A673 (cell line): ENCODE data around the gene CCDC80. TPM values are rescaled to one million over a fixed set of nuclear protein-coding genes. Genes with fewer than 3 reads are reported as not detected.

Experiments
- BruUV-seq: library from RNA; stranded (reverse); fragments of 400-500 nt; replicated peaks from 2 replicates; lab custom pipeline; 2021; lab: Mats Ljungman, UMichigan
- CTCF ChIA-PET: fragments of 300-600 bp; sonication (Branson Sonifier 250); formaldehyde crosslinking; loops from one replicate; lab custom pipeline; 2022; ENCODE audit warnings: antibody characterized with exemption; lab: Charles Lee
- POLR2A ChIA-PET: fragments of 300-600 bp; sonication (Branson Sonifier 250); formaldehyde crosslinking; loops from one replicate; lab custom pipeline; 2022; ENCODE audit warnings: antibody characterized with exemption; ENCODE audit not compliant: low non-redundant PET; lab: Charles Lee
- DNase-seq: peaks from one replicate; pipeline ENCODE4 v3.0.0-alpha.2; 2015; ENCODE audit warnings: low spot score
- H3K27ac ChIP-seq: fragments of 200-600 bp; sonication (generic); 2 replicates; pipeline ENCODE4 v1.5.1; 2016; ENCODE audit warnings: mixed run types, low read depth, mild to moderate bottlenecking, mixed read lengths, antibody characterized with exemption, low read length; ENCODE audit not compliant: poor library complexity, severe bottlenecking
- H3K27me3 ChIP-seq: fragments of 200-600 bp; sonication (generic); replicated peaks from 2 replicates; pipeline ENCODE4 v1.6.1; 2017; ENCODE audit warnings: mixed run types, low read depth, mild to moderate bottlenecking, mixed read lengths, antibody characterized with exemption, low read length; ENCODE audit not compliant: insufficient read depth, poor library complexity
- H3K36me3 ChIP-seq: fragments of 200-600 bp; sonication (generic); 2 replicates; pipeline ENCODE4 v1.6.1; 2016; ENCODE audit warnings: mixed run types, mild to moderate bottlenecking, mixed read lengths, antibody characterized with exemption, low read length; ENCODE audit not compliant: insufficient read depth, poor library complexity, severe bottlenecking
- H3K4me1 ChIP-seq: fragments of 200-600 bp; sonication (generic); 2 replicates; pipeline ENCODE4 v1.6.1; 2017; ENCODE audit warnings: mixed run types, mild to moderate bottlenecking, mixed read lengths, antibody characterized with exemption, low read length; ENCODE audit not compliant: insufficient read depth, poor library complexity, severe bottlenecking
- H3K4me3 ChIP-seq: fragments of 200-600 bp; sonication (generic); 2 replicates; pipeline ENCODE4 v1.5.1; 2016; ENCODE audit warnings: low read depth, mixed run types, mild to moderate bottlenecking, mixed read lengths, low read length; ENCODE audit not compliant: poor library complexity, severe bottlenecking
- H3K9me3 ChIP-seq: fragments of 200-600 bp; sonication (generic); 2 replicates; pipeline ENCODE4 v1.6.1; 2016; ENCODE audit warnings: mixed run types, low read depth, mild to moderate bottlenecking, mixed read lengths, antibody characterized with exemption, low read length; ENCODE audit not compliant: poor library complexity, severe bottlenecking
- CTCF ChIP-seq: fragments of 300-800, 200-600 bp; sonication (generic); conservative IDR thresholded peaks from 2 replicates; pipeline ENCODE4 v1.5.1; 2017; ENCODE audit warnings: low read depth, mild to moderate bottlenecking, antibody characterized with exemption, low read length, moderate library complexity, mixed read lengths
- EZH2 ChIP-seq: fragments of 200-600 bp; sonication (generic); IDR thresholded peaks from 2 replicates; pipeline ENCODE4 v1.6.1; 2017; ENCODE audit warnings: borderline replicate concordance, low read depth, mild to moderate bottlenecking, mixed read lengths, antibody characterized with exemption, low read length; ENCODE audit not compliant: poor library complexity, severe bottlenecking
- intact Hi-C: fragments of 100-400 bp; cut with micrococcal nuclease; formaldehyde crosslinking; loops from one replicate; pipeline ENCODE4 v1.10.0; 2022; ENCODE audit not compliant: unreplicated experiment
- total RNA-seq: library from RNA; stranded (reverse); gene quantifications from 2 replicates; pipeline ENCODE4 v1.2.3, GENCODE V29; 2021

Gene CCDC80
- total RNA-seq, 1 experiment from 2014 or later, result 4.7 TPM

DNA sequence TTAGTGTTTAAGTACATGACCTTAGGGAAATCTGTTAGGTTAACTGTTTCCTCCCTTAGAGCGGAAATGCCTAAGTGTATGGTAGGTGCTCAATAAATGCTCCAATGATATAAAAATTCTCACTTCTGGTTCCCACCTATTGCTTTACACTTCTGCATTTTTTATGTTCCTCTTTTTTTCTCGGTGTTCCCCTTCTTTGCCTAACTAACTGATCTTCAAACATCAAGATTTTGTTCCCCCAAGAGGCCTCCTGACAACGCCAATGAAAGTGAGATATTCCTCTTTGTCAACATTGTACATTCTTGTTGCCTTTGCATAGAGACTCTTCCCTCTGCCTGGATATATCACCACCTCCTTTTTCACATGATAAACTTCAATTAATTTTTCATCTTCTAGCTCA, 61.7 kb downstream of the CCDC80 start:
- POLR2A ChIA-PET, result no interaction called here
- Histone ChIP-seq H3K4me1 (no peaks in the 10 kb centered on the region), H3K9me3 (no peaks in the 10 kb centered on the region), H3K36me3 (peaks cover under 1% of the 10 kb centered on the region), H3K27ac (no peak overlapping the region), H3K4me3 (no peak overlapping the region), H3K27me3 (no peaks in the 10 kb centered on the region)
- DNase-seq, result no peak
- BruUV-seq, result no TSS peak
- TF ChIP-seq EZH2 (no peak), CTCF (no peak)
- intact Hi-C loops, result no loop called here
- CTCF ChIA-PET, result no interaction called here

- DNase-seq, result no peak
These were observed 68.2 kb downstream of the CCDC80 start for GRCh38 chr3:112572701-112573100.

DNA sequence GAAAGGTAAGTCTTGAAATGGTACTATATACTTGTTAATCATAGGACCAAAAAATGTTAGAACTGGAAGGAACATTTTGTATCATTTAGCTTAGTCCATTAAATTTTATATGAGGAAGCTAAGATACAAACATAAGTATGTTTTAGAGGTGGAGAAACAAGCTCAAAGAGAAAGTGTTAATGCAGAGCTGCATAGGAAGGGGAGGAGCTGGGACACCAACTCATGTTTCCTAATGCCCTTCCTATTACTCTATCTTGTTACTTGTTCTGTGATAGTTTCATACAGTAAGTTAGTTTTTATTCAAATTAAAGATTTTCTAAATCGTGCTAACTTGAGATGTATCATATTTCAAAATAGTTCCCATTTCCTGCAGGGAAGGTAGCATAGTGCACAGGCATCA, 71.7 kb downstream of the CCDC80 start:
- CTCF ChIA-PET, result no interaction called here
- H3K27me3 ChIP-seq, result no peaks in the 10 kb centered on the region
- H3K4me1 ChIP-seq, result no peaks in the 10 kb centered on the region
- POLR2A ChIA-PET, result no interaction called here
- no peak for TF ChIP-seq EZH2
- no peak for TF ChIP-seq CTCF
- no TSS peak for BruUV-seq
- H3K4me3 ChIP-seq, result no peak overlapping the region
- H3K27ac ChIP-seq, result no peak overlapping the region
- intact Hi-C loops, result no loop called here
- H3K9me3 ChIP-seq, result no peaks in the 10 kb centered on the region
- no peak for DNase-seq
- peaks cover 6% of the 10 kb centered on the region for H3K36me3 ChIP-seq

More at GRCh38 chr3:112572701-112573100, 68.2 kb downstream of the CCDC80 start:
- peaks cover 6% of the 10 kb centered on the region for H3K36me3 ChIP-seq
- no peaks in the 10 kb centered on the region for H3K9me3 ChIP-seq
- TF ChIP-seq EZH2, result no peak
- no peak for TF ChIP-seq CTCF
- ChIA-PET POLR2A (no interaction called here), CTCF (no interaction called here)
- H3K4me3 ChIP-seq, result no peak overlapping the region
- H3K4me1 ChIP-seq, result no peaks in the 10 kb centered on the region
- intact Hi-C loops, result no loop called here
- no TSS peak for BruUV-seq
- H3K27me3 ChIP-seq, result no peaks in the 10 kb centered on the region
- H3K27ac ChIP-seq, result no peak overlapping the region
